Testis (tissue), 3 donors: ENCODE data around the gene TGIF2. TPM values are rescaled to one million over a fixed set of nuclear protein-coding genes. Genes with fewer than 3 reads are reported as not detected.
"Not testable (repeated sequence)": the region's sequence is repeated elsewhere in the genome, so short reads cannot be mapped to it uniquely, and the experiment has no call there.

Experiments used
- DNase-seq: peaks from one replicate; pipeline ENCODE4 v3.0.0-alpha.2; 2019
- H3K27ac ChIP-seq, 2 donors: fragments of 200-600 bp; sonication (generic); one replicate each; pipeline ENCODE4 v1.5.1; 2019
- H3K27me3 ChIP-seq: fragments of 200-600 bp; sonication (generic); one replicate; pipeline ENCODE4 v1.5.1; 2019
- H3K36me3 ChIP-seq: fragments of 200-600 bp; sonication (generic); one replicate; pipeline ENCODE4 v1.5.1; 2017; ENCODE audit warnings: low read depth; ENCODE audit errors: missing control alignments
- H3K4me1 ChIP-seq: fragments of 200-600 bp; sonication (generic); one replicate; pipeline ENCODE4 v1.5.1; 2019
- H3K4me3 ChIP-seq, 2 donors: fragments of 200-600 bp; sonication (generic); one replicate each; pipeline ENCODE4 v1.5.1; 2017 to 2019
- H3K9me3 ChIP-seq: fragments of 200-600 bp; sonication (generic); one replicate; pipeline ENCODE4 v1.5.1; 2017
- CTCF ChIP-seq, 3 experiments: fragments of 450-650 bp in 2 of 3; fragments of 200-600 bp in 1 of 3; sonication (generic) in 1 of 3; IDR thresholded peaks; one replicate each; pipeline ENCODE4 v1.5.1; 2016 to 2019; ENCODE audit warnings: antibody characterized with exemption in 3 of 3, mild to moderate bottlenecking in 2 of 3, moderate library complexity in 1 of 3
- POLR2A ChIP-seq: fragments of 450-650 bp; IDR thresholded peaks from one replicate; pipeline ENCODE4 v1.6.1; 2017; ENCODE audit warnings: antibody characterized with exemption, mild to moderate bottlenecking, moderate library complexity
- WGBS, 2 donors: methylation state at CpG; one replicate each; pipeline ENCODE4 v1.1.5; 2018; 5-methylcytosine and 5-hydroxymethylcytosine counted together
- intact Hi-C: fragments of 100-400 bp; cut with DNase I; formaldehyde crosslinking; loops from one replicate; pipeline ENCODE4 v1.15.1; 2023; ENCODE audit warnings: low total_unique reads
- polyA plus RNA-seq: library from polyadenylated mRNA; stranded (reverse); fragments of 350-450 nt; fragmentation: Illumina TruSeq; extraction: RNeasy Lipid Tissue Mini Kit (QIAGEN cat#74804); gene quantifications from one replicate; pipeline ENCODE4 v1.2.3, GENCODE V29; 2014; ENCODE audit warnings: low read depth, low replicate concordance; ENCODE audit not compliant: insufficient read depth
- total RNA-seq, 2 donors: library from RNA; depleted of rRNA; stranded (reverse); fragments of >200 nt; gene quantifications; one replicate each; pipeline ENCODE4 v1.2.3, GENCODE V29; 2016

TGIF2 gene
- total and polyA plus RNA-seq, 3 donors from 2014 or later = 24.0 to 37.2 (median 34.3) TPM

DNA sequence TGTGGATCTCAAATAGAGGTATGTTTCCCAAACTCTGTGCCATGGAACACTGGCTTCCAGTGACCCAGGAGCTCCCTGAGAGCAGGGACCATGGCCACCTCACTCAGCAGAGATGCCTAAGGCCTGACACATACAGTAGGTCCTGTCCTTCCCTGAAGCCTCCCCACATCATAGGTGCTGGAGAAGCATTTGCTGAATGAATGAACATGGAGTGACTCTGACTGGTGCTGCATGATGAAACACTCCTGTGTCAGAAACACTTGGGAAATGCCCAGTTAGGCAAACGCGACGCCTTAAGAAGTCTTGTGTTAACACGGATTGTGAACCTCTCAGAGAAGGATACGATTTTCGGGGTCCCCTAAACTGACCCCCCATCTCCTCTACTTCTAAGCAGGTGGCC is 58.2 kb downstream of the TGIF2 start:
- Histone ChIP-seq H3K27ac (no peak overlapping the region), H3K4me1 (no peaks in the 10 kb centered on the region), H3K4me3 (no peak overlapping the region), H3K9me3 (no peaks in the 10 kb centered on the region), H3K36me3 (no peaks in the 10 kb centered on the region), H3K27me3 (no peaks in the 10 kb centered on the region)
- intact Hi-C loops = no loop called here
- TF ChIP-seq CTCF (IDR thresholded peaks at IDR 0.05) (no peak), POLR2A (no peak)
- DNase-seq = no peak
- WGBS, 2 donors = 89 to 96% methylated on average over 6 of the region's 6 CpGs

DNA sequence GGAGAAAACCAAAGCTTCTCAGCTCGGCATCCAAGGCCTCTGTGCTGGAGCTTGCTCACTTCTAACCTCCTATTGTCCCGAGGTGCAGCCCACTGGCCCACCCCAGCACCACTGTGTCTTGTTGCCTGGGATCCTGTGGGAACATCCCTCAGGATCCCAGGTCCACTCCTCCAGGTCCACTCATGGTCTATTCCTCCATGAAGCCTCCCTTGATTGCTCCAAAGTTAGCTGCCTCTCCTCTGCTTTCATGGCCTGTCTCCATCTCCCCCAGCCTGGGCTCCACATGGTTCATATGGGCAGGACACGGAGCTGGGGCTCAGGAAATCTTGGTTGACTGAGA is 58.7 kb downstream of the TGIF2 start:
- Histone ChIP-seq H3K27ac (no peak overlapping the region), H3K36me3 (no peaks in the 10 kb centered on the region), H3K27me3 (no peaks in the 10 kb centered on the region), H3K4me1 (no peaks in the 10 kb centered on the region), H3K9me3 (no peaks in the 10 kb centered on the region), H3K4me3 (no peak overlapping the region)
- 80 to 90% methylated on average over 3 of the region's 3 CpGs for WGBS, 2 donors
- TF ChIP-seq POLR2A (no peak), CTCF (IDR thresholded peaks at IDR 0.05) (no peak)
- intact Hi-C loops = no loop called here
- no peak for DNase-seq

- no peaks in the 10 kb centered on the region for H3K9me3 ChIP-seq
- no peaks in the 10 kb centered on the region for H3K27me3 ChIP-seq
- intact Hi-C loops = no loop called here
- H3K27ac ChIP-seq = no peak overlapping the region
- H3K4me1 ChIP-seq = no peaks in the 10 kb centered on the region
- no peak for DNase-seq
- H3K36me3 ChIP-seq = no peaks in the 10 kb centered on the region
- TF ChIP-seq CTCF (IDR thresholded peaks at IDR 0.05) = no peak
- TF ChIP-seq POLR2A = no peak
- no peak overlapping the region for H3K4me3 ChIP-seq
- WGBS, 2 donors = 82 to 88% methylated on average over 14 of the region's 14 CpGs
Observed at GRCh38 chr20:36632487-36633284, 59.3 kb downstream of the TGIF2 start.

GRCh38 chr20:36633285-36633772 is 59.9 kb downstream of the TGIF2 start:
- H3K27ac ChIP-seq = no peak overlapping the region
- WGBS, 2 donors = 84 to 85% methylated on average over 9 of the region's 9 CpGs
- no peak overlapping the region for H3K4me3 ChIP-seq
- H3K27me3 ChIP-seq = no peaks in the 10 kb centered on the region
- no peaks in the 10 kb centered on the region for H3K9me3 ChIP-seq
- DNase-seq = no peak
- TF ChIP-seq CTCF (IDR thresholded peaks at IDR 0.05) = no peak
- no peak for TF ChIP-seq POLR2A
- no peaks in the 10 kb centered on the region for H3K4me1 ChIP-seq
- intact Hi-C loops = no loop called here
- no peaks in the 10 kb centered on the region for H3K36me3 ChIP-seq

GRCh38 chr20:36634342-36634741 is 60.9 kb downstream of the TGIF2 start:
- H3K36me3 ChIP-seq = no peaks in the 10 kb centered on the region
- intact Hi-C loops = no loop called here

DNA sequence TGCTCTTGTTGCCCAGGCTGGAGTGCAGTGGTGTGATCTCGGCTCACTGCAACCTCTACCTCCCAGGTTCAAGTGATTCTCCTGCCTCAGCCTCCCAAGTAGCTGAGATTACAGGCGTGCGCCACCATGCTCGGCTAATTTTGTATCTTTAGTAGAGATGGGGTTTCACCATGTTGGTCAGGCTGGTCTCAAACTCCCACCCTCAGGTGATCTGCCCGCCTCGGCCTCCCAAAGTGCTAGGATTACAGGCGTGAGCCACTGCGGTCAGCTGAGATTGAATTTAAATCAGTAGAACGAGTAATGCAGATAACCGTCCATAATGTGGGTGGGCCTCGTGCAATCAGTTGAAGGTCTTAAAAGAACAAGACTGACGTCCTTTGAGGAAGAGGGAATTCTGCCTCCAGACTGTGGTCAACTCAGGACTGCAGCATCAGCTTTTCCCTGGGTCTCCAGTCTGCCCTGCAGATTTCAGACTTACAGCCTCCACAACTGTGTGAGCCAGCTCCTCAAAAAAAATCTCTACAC is 65.5 kb downstream of the TGIF2 start:
- H3K9me3 ChIP-seq, H3K27ac ChIP-seq, H3K4me3 ChIP-seq, H3K36me3 ChIP-seq, H3K27me3 ChIP-seq, H3K4me1 ChIP-seq, intact Hi-C loops, DNase-seq: not testable (repeated sequence)
- 93 to 100% methylated on average over 12 of the region's 12 CpGs for WGBS, 2 donors

More at GRCh38 chr20:36634342-36634741, 60.9 kb downstream of the TGIF2 start:
- DNase-seq = no peak
- Histone ChIP-seq H3K9me3 (no peaks in the 10 kb centered on the region), H3K27me3 (no peaks in the 10 kb centered on the region), H3K4me3 (no peak overlapping the region), H3K27ac (no peak overlapping the region), H3K4me1 (no peaks in the 10 kb centered on the region)
- TF ChIP-seq CTCF (IDR thresholded peaks at IDR 0.05) (no peak), POLR2A (no peak)
- WGBS, 2 donors = 87 to 99% methylated on average over 4 to 11 of the region's 11 CpGs
